ENCODE measurements around the gene ASB2. TPM values are rescaled to one million over a fixed set of nuclear protein-coding genes. Genes with fewer than 3 reads are reported as not detected.

The ASB2 gene
- total RNA-seq, 1 donor from 2014 or later: 0.46 TPM

DNA sequence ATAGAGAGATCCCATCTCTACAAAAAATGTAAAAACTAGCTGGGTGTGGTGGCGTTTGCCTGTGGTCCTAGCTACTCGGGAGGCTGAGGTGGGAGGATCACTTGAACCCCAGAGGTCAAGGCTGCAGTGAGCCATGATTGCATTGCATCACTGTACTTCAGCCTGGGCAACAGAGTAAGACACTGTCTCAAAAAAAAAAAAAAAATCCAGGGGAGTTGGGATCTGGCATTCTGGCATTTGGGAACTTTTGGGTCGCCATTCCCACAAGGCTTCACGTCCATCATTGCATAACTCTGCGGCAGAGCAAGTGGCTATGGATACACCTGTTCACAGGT lies 83.9 kb downstream of the ASB2 start:
- TF ChIP-seq CTCF (conservative IDR thresholded peaks at IDR 0.05; ENCODE audit: low read depth, low read length): no peak
- H3K4me3 ChIP-seq (ENCODE audit: low read depth, low read length): no peak overlapping the region
- DNase-seq (ENCODE audit: low read depth): no peak

- DNase-seq (ENCODE audit: low read depth): no peak
Observed at GRCh38 chr14:93891756-93892504, 84.4 kb downstream of the ASB2 start.

DNA sequence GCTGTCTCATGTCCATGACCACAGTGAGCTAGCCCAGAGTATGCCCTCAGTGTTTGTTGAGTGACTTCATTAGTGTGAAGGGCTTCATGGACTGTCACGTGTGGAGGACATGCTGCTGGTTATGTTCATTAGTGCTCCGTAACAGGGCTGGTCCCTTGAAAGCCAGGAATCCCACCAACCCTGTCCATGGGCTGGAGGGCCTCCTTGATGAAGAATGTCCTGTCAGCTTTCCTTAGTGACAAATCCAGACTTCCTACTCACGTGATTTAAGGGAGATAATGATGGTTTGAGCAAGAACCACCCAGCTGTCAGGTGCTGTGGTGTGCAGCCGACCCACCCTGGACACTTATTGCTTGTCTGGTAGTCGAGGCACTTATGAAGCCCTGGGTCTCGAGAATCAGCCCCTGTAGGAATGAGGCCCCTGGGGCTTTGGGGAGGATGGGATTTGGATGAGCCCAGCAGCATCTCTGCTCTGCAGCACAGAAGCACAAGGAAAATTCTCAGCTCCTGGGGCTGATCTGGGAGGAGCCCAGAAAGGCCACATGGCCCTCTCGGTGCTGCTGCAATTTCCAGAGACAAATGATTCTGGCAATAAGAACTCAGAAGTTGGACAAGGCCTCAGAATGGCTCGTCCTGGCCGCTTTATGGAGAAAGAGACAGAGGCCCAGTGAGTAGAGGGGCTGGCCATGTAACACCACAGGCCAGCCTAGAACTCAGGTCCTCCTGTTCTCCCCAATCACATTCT lies 86.5 kb downstream of the ASB2 start:
- H3K4me3 ChIP-seq (ENCODE audit: low read depth, low read length): no peak overlapping the region
- TF ChIP-seq CTCF (conservative IDR thresholded peaks at IDR 0.05; ENCODE audit: low read depth, low read length): no peak
- DNase-seq (ENCODE audit: low read depth): no peak

More at GRCh38 chr14:93891756-93892504, 84.4 kb downstream of the ASB2 start:
- H3K4me3 ChIP-seq (ENCODE audit: low read depth, low read length): no peak overlapping the region
- no peak for TF ChIP-seq CTCF (conservative IDR thresholded peaks at IDR 0.05; ENCODE audit: low read depth, low read length)

DNA sequence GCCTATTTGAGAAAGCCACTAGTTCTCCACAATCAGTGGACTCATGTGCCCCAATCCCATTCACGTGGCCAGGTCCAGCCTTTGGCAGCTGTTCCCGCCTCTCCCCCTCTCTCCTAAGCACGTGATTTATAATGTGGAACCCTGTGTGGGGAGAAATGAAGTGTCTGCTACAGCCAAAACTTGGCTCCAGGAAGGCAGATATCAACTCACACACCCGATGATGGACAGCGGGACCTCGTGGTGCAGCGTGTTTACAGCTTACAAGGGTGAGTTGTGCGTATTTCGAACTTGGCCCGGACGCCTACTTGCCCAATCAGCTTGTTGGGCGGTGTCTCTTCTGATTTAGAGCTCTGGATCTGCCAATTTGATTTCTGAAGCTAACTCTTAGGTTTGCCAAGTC lies 87.4 kb downstream of the ASB2 start:
- no peak for DNase-seq (ENCODE audit: low read depth)
- TF ChIP-seq CTCF (conservative IDR thresholded peaks at IDR 0.05; ENCODE audit: low read depth, low read length): no peak
- no peak overlapping the region for H3K4me3 ChIP-seq (ENCODE audit: low read depth, low read length)

DNA sequence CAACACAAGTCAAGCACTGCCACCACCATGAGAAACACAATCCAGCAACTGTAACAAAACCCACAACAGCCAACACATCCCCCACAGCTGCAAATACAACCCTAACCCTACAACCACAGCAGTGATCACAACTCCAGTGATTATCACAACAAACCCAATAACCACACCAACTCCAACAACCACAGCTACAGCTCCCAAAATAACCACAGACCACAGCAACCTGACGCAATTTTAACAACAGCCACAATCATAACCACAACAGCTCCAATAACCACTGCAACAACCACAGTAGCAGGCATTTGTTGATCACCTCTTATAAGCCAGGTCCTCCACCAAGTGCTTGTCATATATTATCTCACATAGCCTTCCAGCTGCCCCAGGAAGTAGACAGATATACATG lies 91.4 kb downstream of the ASB2 start:
- DNase-seq (ENCODE audit: low read depth): no peak
- no peak for TF ChIP-seq CTCF (conservative IDR thresholded peaks at IDR 0.05; ENCODE audit: low read depth, low read length)
- H3K4me3 ChIP-seq (ENCODE audit: low read depth, low read length): no peak overlapping the region

Other genes with a start within 250 kb of the ASB2 start
- gene PRIMA1, start 188.1 kb downstream of the ASB2 start, total RNA-seq: not detected in 2 replicates
- gene FAM181A, start 49.2 kb downstream of the ASB2 start, total RNA-seq: not detected in 2 replicates
- not detected in 2 replicates for gene CCDC197, start 20.7 kb upstream of the ASB2 start, total RNA-seq
- 5.6 and 15.0 TPM in 2 replicates for gene OTUB2, start 49.8 kb upstream of the ASB2 start, total RNA-seq
- 121 and 150 TPM in 2 replicates for gene DDX24, start 104.6 kb upstream of the ASB2 start, total RNA-seq
- 15.2 and 40.2 TPM in 2 replicates for gene IFI27L1, start 104.7 kb upstream of the ASB2 start, total RNA-seq
- gene IFI27, start 134.2 kb upstream of the ASB2 start, total RNA-seq: not detected in 2 replicates
- 112 and 139 TPM in 2 replicates for gene IFI27L2, start 153.0 kb upstream of the ASB2 start, total RNA-seq
- gene PPP4R4, start 197.8 kb upstream of the ASB2 start, total RNA-seq: 0.29 and 1.7 TPM in 2 replicates